ENCODE results near the gene MYT1. TPM values are rescaled to one million over a fixed set of nuclear protein-coding genes. Genes with fewer than 3 reads are reported as not detected.
"Not testable (repeated sequence)": the region's sequence is repeated elsewhere in the genome, so short reads cannot be mapped to it uniquely, and the experiment has no call there.

The MYT1 gene
- total and polyA plus RNA-seq, 2 experiments from 2014 or later: 0.39 to 0.50 TPM

DNA sequence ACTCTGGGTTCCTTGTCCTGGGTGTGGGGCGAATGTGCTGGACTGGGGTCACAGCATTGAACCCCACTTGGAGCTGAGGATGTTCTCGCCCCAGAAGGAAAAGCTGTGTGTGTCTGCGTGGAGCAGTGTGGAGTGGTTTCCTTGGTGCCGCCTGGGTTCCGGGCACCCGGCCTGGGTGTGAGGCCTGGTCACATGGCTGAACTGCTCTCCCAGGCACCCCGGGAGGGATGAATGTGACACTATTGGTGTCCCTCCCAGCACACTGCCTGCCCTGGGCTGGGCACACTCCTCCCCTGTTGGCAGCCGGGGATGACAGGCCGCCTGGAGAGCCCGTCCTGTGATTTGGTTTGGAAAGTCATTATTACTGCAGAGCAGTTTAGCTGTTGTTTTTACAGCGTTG is 12.3 kb downstream of the MYT1 start:
- DNase-seq (ENCODE audit: low read depth in 1 of 2, low spot score in 1 of 2): no peak
- no peak overlapping the region for H3K4me3 ChIP-seq

DNA sequence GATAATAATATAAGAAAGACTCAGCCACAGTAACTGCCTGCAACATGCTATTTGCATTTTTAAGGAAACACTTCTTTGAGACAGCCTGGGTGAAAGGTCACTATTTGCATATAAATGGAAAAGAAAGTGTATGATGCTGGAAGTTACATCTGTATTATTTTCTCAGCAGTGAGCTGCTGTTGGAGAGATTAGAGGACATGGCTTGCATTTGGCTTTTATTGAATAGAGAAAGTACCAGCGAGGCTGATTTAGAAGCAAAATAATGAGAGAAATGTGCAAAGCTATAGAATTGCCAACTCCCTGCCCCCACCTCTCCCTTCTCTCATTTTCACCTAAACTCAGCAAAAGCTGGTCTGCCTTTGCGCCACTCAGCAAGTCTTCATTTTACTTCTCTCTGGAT is 12.7 kb downstream of the MYT1 start:
- no peak overlapping the region for H3K4me3 ChIP-seq
- no peak for DNase-seq (ENCODE audit: low read depth in 1 of 2, low spot score in 1 of 2)
- H3K36me3 ChIP-seq: no peaks in the 10 kb centered on the region
- no peak overlapping the region for H3K27ac ChIP-seq
- H3K9me3 ChIP-seq (ENCODE audit: low read depth): no peaks in the 10 kb centered on the region
- peaks cover 29% of the 10 kb centered on the region for H3K27me3 ChIP-seq
- TF ChIP-seq, protein P1, sequence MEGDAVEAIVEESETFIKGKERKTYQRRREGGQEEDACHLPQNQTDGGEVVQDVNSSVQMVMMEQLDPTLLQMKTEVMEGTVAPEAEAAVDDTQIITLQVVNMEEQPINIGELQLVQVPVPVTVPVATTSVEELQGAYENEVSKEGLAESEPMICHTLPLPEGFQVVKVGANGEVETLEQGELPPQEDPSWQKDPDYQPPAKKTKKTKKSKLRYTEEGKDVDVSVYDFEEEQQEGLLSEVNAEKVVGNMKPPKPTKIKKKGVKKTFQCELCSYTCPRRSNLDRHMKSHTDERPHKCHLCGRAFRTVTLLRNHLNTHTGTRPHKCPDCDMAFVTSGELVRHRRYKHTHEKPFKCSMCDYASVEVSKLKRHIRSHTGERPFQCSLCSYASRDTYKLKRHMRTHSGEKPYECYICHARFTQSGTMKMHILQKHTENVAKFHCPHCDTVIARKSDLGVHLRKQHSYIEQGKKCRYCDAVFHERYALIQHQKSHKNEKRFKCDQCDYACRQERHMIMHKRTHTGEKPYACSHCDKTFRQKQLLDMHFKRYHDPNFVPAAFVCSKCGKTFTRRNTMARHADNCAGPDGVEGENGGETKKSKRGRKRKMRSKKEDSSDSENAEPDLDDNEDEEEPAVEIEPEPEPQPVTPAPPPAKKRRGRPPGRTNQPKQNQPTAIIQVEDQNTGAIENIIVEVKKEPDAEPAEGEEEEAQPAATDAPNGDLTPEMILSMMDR (IDR thresholded peaks at IDR 0.05; ENCODE audit: low read depth, low read length): no peak
- H3K4me1 ChIP-seq (ENCODE audit: low read depth): no peaks in the 10 kb centered on the region

More for the DNA sequence above, 12.3 kb downstream of the MYT1 start:
- no peaks in the 10 kb centered on the region for H3K9me3 ChIP-seq (ENCODE audit: low read depth)
- H3K27me3 ChIP-seq: peaks cover 29% of the 10 kb centered on the region
- H3K27ac ChIP-seq: no peak overlapping the region
- H3K36me3 ChIP-seq: no peaks in the 10 kb centered on the region
- TF ChIP-seq, protein P1 (IDR thresholded peaks at IDR 0.05; ENCODE audit: low read depth, low read length): no peak
- no peaks in the 10 kb centered on the region for H3K4me1 ChIP-seq (ENCODE audit: low read depth)

DNA sequence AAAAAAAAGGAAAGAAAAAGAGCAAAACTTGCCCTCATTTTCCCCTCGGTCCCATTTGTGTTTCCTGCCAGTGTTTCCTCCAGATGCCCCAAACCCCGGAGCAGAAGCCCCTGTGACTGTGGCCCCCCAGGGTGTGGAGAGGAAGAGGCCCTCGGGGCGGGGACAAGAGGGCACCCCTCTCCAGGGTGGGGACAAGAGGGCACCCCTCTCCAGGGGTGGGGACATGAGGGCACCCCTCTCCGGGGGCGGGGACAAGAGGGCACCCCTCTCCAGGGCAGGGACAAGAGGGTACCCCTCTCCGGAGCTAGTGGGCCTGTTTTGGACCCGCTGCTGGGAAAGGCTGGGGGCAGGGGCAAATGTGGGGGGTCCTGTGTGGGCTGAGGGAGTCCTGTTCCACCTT is 13.1 kb downstream of the MYT1 start:
- TF ChIP-seq, protein P1 (IDR thresholded peaks at IDR 0.05; ENCODE audit: low read depth, low read length): no peak
- no peak overlapping the region for H3K4me3 ChIP-seq
- no peak for DNase-seq (ENCODE audit: low read depth in 1 of 2, low spot score in 1 of 2)
- no peaks in the 10 kb centered on the region for H3K4me1 ChIP-seq (ENCODE audit: low read depth)
- H3K9me3 ChIP-seq (ENCODE audit: low read depth): no peaks in the 10 kb centered on the region
- no peak overlapping the region for H3K27ac ChIP-seq
- no peaks in the 10 kb centered on the region for H3K36me3 ChIP-seq
- H3K27me3 ChIP-seq: peaks cover 29% of the 10 kb centered on the region

DNA sequence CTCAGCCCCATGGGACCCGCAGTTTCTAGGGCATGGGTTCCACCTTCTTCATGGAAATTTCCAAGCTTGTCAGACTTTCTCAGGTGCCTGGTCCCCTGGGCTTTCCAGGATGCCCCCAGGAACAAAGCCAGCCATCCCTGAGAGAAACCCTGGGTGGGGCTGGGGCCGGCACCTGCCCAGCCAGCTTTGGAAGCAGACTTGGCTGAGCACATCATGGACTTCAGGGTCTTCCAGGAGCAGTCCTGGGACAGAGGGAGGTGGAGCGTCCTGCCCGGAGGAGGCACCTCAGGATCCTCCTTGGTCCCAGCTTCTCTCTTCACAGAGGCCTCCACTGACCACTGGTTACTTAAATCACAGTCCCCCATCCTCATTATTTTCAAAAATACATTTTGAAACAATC is 13.5 kb downstream of the MYT1 start:
- no peaks in the 10 kb centered on the region for H3K4me1 ChIP-seq (ENCODE audit: low read depth)
- H3K4me3 ChIP-seq: no peak overlapping the region
- H3K9me3 ChIP-seq (ENCODE audit: low read depth): no peaks in the 10 kb centered on the region
- no peak for DNase-seq (ENCODE audit: low read depth in 1 of 2, low spot score in 1 of 2)
- H3K36me3 ChIP-seq: no peaks in the 10 kb centered on the region
- TF ChIP-seq, protein P1 (IDR thresholded peaks at IDR 0.05; ENCODE audit: low read depth, low read length): no peak
- no peak overlapping the region for H3K27ac ChIP-seq
- H3K27me3 ChIP-seq: peaks cover 28% of the 10 kb centered on the region

DNA sequence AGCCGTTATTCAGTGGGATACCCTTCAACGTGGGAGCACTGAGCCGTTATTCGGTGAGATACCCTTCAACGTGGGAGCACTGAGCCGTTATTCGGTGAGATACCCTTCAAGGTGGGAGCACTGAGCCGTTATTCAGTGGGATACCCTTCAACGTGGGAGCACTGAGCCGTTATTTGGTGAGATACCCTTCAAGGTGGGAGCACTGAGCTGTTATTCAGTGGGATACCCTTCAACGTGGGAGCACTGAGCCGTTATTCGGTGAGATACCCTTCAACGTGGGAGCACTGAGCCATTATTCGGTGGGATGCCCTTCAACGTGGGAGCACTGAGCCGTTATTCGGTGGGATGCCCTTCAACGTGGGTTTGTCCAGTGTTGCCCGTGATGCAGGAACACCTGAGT is 14.7 kb downstream of the MYT1 start:
- H3K9me3 ChIP-seq (ENCODE audit: low read depth); DNase-seq (ENCODE audit: low read depth in 1 of 2, low spot score in 1 of 2); H3K4me1 ChIP-seq (ENCODE audit: low read depth); H3K36me3 ChIP-seq; H3K4me3 ChIP-seq; H3K27ac ChIP-seq: not testable (repeated sequence)
- H3K27me3 ChIP-seq: peaks cover 21% of the 10 kb centered on the region

DNA sequence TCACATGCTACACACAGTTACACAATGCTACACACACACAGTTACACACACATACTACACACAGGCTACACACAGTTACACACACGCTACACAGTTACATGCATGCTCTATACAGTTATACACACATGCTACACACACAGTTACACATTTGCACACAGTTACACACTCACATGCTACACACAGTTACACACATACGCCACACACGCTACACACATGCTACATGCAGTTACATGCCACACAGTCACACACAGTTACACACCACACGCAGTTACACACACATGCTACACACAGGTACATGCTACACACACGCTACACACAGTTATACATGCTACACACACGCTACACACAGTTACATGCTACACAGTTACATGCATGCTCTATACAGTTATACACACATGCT is 15.6 kb downstream of the MYT1 start:
- Histone ChIP-seq H3K9me3 (ENCODE audit: low read depth) (no peaks in the 10 kb centered on the region), H3K27me3 (peaks cover 21% of the 10 kb centered on the region), H3K4me1 (ENCODE audit: low read depth) (no peaks in the 10 kb centered on the region), H3K27ac (no peak overlapping the region), H3K4me3 (no peak overlapping the region), H3K36me3 (no peaks in the 10 kb centered on the region)
- DNase-seq (ENCODE audit: low read depth in 1 of 2, low spot score in 1 of 2): no peak
- TF ChIP-seq, protein P1 (IDR thresholded peaks at IDR 0.05; ENCODE audit: low read depth, low read length): no peak
